A673 (cell line): Measurements from ENCODE around the gene PERM1. TPM values are rescaled to one million over a fixed set of nuclear protein-coding genes. Genes with fewer than 3 reads are reported as not detected.

ENCODE experiments used
- BruUV-seq: library from RNA; stranded (reverse); fragments of 400-500 nt; replicated peaks from 2 replicates; lab custom pipeline; 2021; lab: Mats Ljungman, UMichigan
- CTCF ChIA-PET: fragments of 300-600 bp; sonication (Branson Sonifier 250); formaldehyde crosslinking; loops from one replicate; lab custom pipeline; 2022; ENCODE audit warnings: antibody characterized with exemption; lab: Charles Lee
- POLR2A ChIA-PET: fragments of 300-600 bp; sonication (Branson Sonifier 250); formaldehyde crosslinking; loops from one replicate; lab custom pipeline; 2022; ENCODE audit warnings: antibody characterized with exemption; ENCODE audit not compliant: low non-redundant PET; lab: Charles Lee
- DNase-seq: peaks from one replicate; pipeline ENCODE4 v3.0.0-alpha.2; 2015; ENCODE audit warnings: low spot score
- H3K27ac ChIP-seq: fragments of 200-600 bp; sonication (generic); 2 replicates; pipeline ENCODE4 v1.5.1; 2016; ENCODE audit warnings: mixed run types, low read depth, mild to moderate bottlenecking, mixed read lengths, antibody characterized with exemption, low read length; ENCODE audit not compliant: poor library complexity, severe bottlenecking
- H3K27me3 ChIP-seq: fragments of 200-600 bp; sonication (generic); replicated peaks from 2 replicates; pipeline ENCODE4 v1.6.1; 2017; ENCODE audit warnings: mixed run types, low read depth, mild to moderate bottlenecking, mixed read lengths, antibody characterized with exemption, low read length; ENCODE audit not compliant: insufficient read depth, poor library complexity
- H3K36me3 ChIP-seq: fragments of 200-600 bp; sonication (generic); 2 replicates; pipeline ENCODE4 v1.6.1; 2016; ENCODE audit warnings: mixed run types, mild to moderate bottlenecking, mixed read lengths, antibody characterized with exemption, low read length; ENCODE audit not compliant: insufficient read depth, poor library complexity, severe bottlenecking
- H3K4me1 ChIP-seq: fragments of 200-600 bp; sonication (generic); 2 replicates; pipeline ENCODE4 v1.6.1; 2017; ENCODE audit warnings: mixed run types, mild to moderate bottlenecking, mixed read lengths, antibody characterized with exemption, low read length; ENCODE audit not compliant: insufficient read depth, poor library complexity, severe bottlenecking
- H3K4me3 ChIP-seq: fragments of 200-600 bp; sonication (generic); 2 replicates; pipeline ENCODE4 v1.5.1; 2016; ENCODE audit warnings: low read depth, mixed run types, mild to moderate bottlenecking, mixed read lengths, low read length; ENCODE audit not compliant: poor library complexity, severe bottlenecking
- H3K9me3 ChIP-seq: fragments of 200-600 bp; sonication (generic); 2 replicates; pipeline ENCODE4 v1.6.1; 2016; ENCODE audit warnings: mixed run types, low read depth, mild to moderate bottlenecking, mixed read lengths, antibody characterized with exemption, low read length; ENCODE audit not compliant: poor library complexity, severe bottlenecking
- CTCF ChIP-seq: fragments of 300-800, 200-600 bp; sonication (generic); conservative IDR thresholded peaks from 2 replicates; pipeline ENCODE4 v1.5.1; 2017; ENCODE audit warnings: low read depth, mild to moderate bottlenecking, antibody characterized with exemption, low read length, moderate library complexity, mixed read lengths
- EZH2 ChIP-seq: fragments of 200-600 bp; sonication (generic); IDR thresholded peaks from 2 replicates; pipeline ENCODE4 v1.6.1; 2017; ENCODE audit warnings: borderline replicate concordance, low read depth, mild to moderate bottlenecking, mixed read lengths, antibody characterized with exemption, low read length; ENCODE audit not compliant: poor library complexity, severe bottlenecking
- intact Hi-C: fragments of 100-400 bp; cut with micrococcal nuclease; formaldehyde crosslinking; loops from one replicate; pipeline ENCODE4 v1.10.0; 2022; ENCODE audit not compliant: unreplicated experiment
- total RNA-seq: library from RNA; stranded (reverse); gene quantifications from 2 replicates; pipeline ENCODE4 v1.2.3, GENCODE V29; 2021

Gene PERM1
- total RNA-seq, 1 experiment from 2014 or later = not detected

GRCh38 chr1:938088-938683 lies 43.7 kb downstream of the PERM1 start:
- H3K27ac ChIP-seq = no peak overlapping the region
- intact Hi-C loops = no loop called here
- BruUV-seq = no TSS peak

GRCh38 chr1:937521-937920 lies 44.4 kb downstream of the PERM1 start:
- H3K4me1 ChIP-seq = peaks cover 87% of the 10 kb centered on the region
- intact Hi-C loops = no loop called here
- H3K4me3 ChIP-seq = no peak overlapping the region
- DNase-seq = no peak
- no peaks in the 10 kb centered on the region for H3K36me3 ChIP-seq
- ChIA-PET POLR2A (no interaction called here), CTCF (no interaction called here)
- no peaks in the 10 kb centered on the region for H3K9me3 ChIP-seq
- no peaks in the 10 kb centered on the region for H3K27me3 ChIP-seq
- H3K27ac ChIP-seq = no peak overlapping the region
- no TSS peak for BruUV-seq
- TF ChIP-seq EZH2 (no peak), CTCF (no peak)

More at GRCh38 chr1:938088-938683, 43.7 kb downstream of the PERM1 start:
- Histone ChIP-seq H3K4me3 (no peak overlapping the region), H3K36me3 (no peaks in the 10 kb centered on the region), H3K4me1 (peaks cover 87% of the 10 kb centered on the region), H3K9me3 (no peaks in the 10 kb centered on the region), H3K27me3 (no peaks in the 10 kb centered on the region)
- ChIA-PET CTCF (no interaction called here), POLR2A (no interaction called here)
- no peak for DNase-seq
- no peak for TF ChIP-seq EZH2

GRCh38 chr1:936348-937264 lies 45.3 kb downstream of the PERM1 start:
- H3K27me3 ChIP-seq = no peaks in the 10 kb centered on the region

More at GRCh38 chr1:936348-937264, 45.3 kb downstream of the PERM1 start:
- ChIA-PET POLR2A (no interaction called here), CTCF (no interaction called here)
- intact Hi-C loops = no loop called here
- Histone ChIP-seq H3K4me3 (no peak overlapping the region), H3K4me1 (peaks cover 87% of the 10 kb centered on the region), H3K27ac (peak overlapping the region; percentile 23), H3K36me3 (no peaks in the 10 kb centered on the region), H3K9me3 (no peaks in the 10 kb centered on the region)
- BruUV-seq = no TSS peak
- DNase-seq = no peak
- TF ChIP-seq EZH2 = no peak
- no peak for TF ChIP-seq CTCF
